Subcutaneous preadipocyte (primary cell): ENCODE measurements around the gene TIAM1. TPM values are rescaled to one million over a fixed set of nuclear protein-coding genes. Genes with fewer than 3 reads are reported as not detected.

Experiments used
- total RNA-seq: library from RNA; depleted of rRNA; stranded (reverse); fragments of >200 nt; gene quantifications from 2 replicates; pipeline ENCODE4 v1.2.3, GENCODE V29; 2012

Gene TIAM1
- 18.4 and 28.3 TPM in 2 replicates for total RNA-seq

GRCh38 chr21:31343680-31344480 is at the start of gene TIAM1:
Gene TIAM1 (minus strand): TSS chr21:31344261. CDS start chr21:31266972, 77,289 bp downstream.

